Smooth muscle cell (in vitro differentiated cells): ENCODE measurements around the gene AS3MT. TPM values are rescaled to one million over a fixed set of nuclear protein-coding genes. Genes with fewer than 3 reads are reported as not detected.

ENCODE experiments used
- DNase-seq: peaks from one replicate; lab custom pipeline; 2025; ENCODE audit not compliant: unreplicated experiment; lab: John Stamatoyannopoulos, UW
- H2AFZ ChIP-seq: fragments of 200-600 bp; sonication (generic); 2 replicates; pipeline ENCODE4 v1.6.0; 2016; ENCODE audit warnings: antibody characterized with exemption, low read depth, mild to moderate bottlenecking
- H3F3A ChIP-seq: fragments of 200-600 bp; sonication (generic); 2 replicates; pipeline ENCODE4 v1.6.0; 2017; ENCODE audit warnings: antibody characterized with exemption, low read depth
- H3K27ac ChIP-seq: fragments of 200-600 bp; sonication (generic); 2 replicates; pipeline ENCODE4 v1.5.1; 2016; ENCODE audit warnings: low read depth, mild to moderate bottlenecking
- H3K27me3 ChIP-seq: fragments of 200-600 bp; sonication (generic); 2 replicates; pipeline ENCODE4 v1.6.1; 2016; ENCODE audit warnings: low read depth, mild to moderate bottlenecking
- H3K36me3 ChIP-seq: fragments of 200-600 bp; sonication (generic); 2 replicates; pipeline ENCODE4 v1.5.1; 2016; ENCODE audit warnings: low read depth
- H3K4me1 ChIP-seq: fragments of 200-600 bp; sonication (generic); 2 replicates; pipeline ENCODE4 v1.5.1; 2016; ENCODE audit warnings: low read depth
- H3K4me2 ChIP-seq: fragments of 200-600 bp; sonication (generic); 2 replicates; pipeline ENCODE4 v1.6.0; 2016; ENCODE audit warnings: mild to moderate bottlenecking
- H3K4me3 ChIP-seq: fragments of 200-600 bp; sonication (generic); 2 replicates; pipeline ENCODE4 v1.5.1; 2016; ENCODE audit warnings: mild to moderate bottlenecking
- H3K79me2 ChIP-seq: fragments of 200-600 bp; sonication (generic); 2 replicates; pipeline ENCODE4 v1.6.0; 2016; ENCODE audit warnings: low read depth, mild to moderate bottlenecking
- H3K9ac ChIP-seq: fragments of 200-600 bp; sonication (generic); 2 replicates; pipeline ENCODE4 v1.6.0; 2016; ENCODE audit warnings: low read depth
- H3K9me3 ChIP-seq: fragments of 200-600 bp; sonication (generic); replicated peaks from 2 replicates; pipeline ENCODE4 v1.5.1; 2016; ENCODE audit warnings: low read depth
- H4K20me1 ChIP-seq: fragments of 200-600 bp; sonication (generic); 2 replicates; pipeline ENCODE4 v1.6.0; 2016; ENCODE audit warnings: low read depth
- CTCF ChIP-seq: fragments of 200-600 bp; sonication (generic); IDR thresholded peaks from 2 replicates; pipeline ENCODE4 v1.5.1; 2017; ENCODE audit warnings: borderline replicate concordance, mild to moderate bottlenecking, antibody characterized with exemption; ENCODE audit not compliant: insufficient read depth, poor library complexity, severe bottlenecking
- WGBS: methylation state at CpG from one replicate; pipeline ENCODE4 v1.1.7; 2016; ENCODE audit warnings: low lambda C conversion rate; 5-methylcytosine and 5-hydroxymethylcytosine counted together
- polyA plus RNA-seq: library from polyadenylated mRNA; unstranded; fragments of >200 nt; fragmentation: Nextera tagmentation; extraction: Ambion mirVana; gene quantifications from 2 replicates; pipeline ENCODE4 v1.2.1, GENCODE V29; 2016
- total RNA-seq: library from RNA; depleted of rRNA; stranded (reverse); fragments of >200 nt; gene quantifications from 2 replicates; pipeline ENCODE4 v1.2.3, GENCODE V29; 2014

AS3MT gene
- total and polyA plus RNA-seq, 2 experiments from 2014 or later, result 1.7 to 3.7 TPM

- Histone ChIP-seq H3K4me3 (no peak overlapping the region), H3K27me3 (no peaks in the 10 kb centered on the region), H3K4me2 (no peak overlapping the region), H2AFZ (no peak overlapping the region), H3K36me3 (no peaks in the 10 kb centered on the region), H3F3A (no peaks in the 10 kb centered on the region), H3K4me1 (no peaks in the 10 kb centered on the region), H4K20me1 (no peaks in the 10 kb centered on the region), H3K79me2 (no peaks in the 10 kb centered on the region), H3K9me3 (no peaks in the 10 kb centered on the region), H3K27ac (no peak overlapping the region), H3K9ac (no peak overlapping the region)
- WGBS, result 82% methylated on average over 3 of the region's 3 CpGs
- no peak for TF ChIP-seq CTCF
- DNase-seq, result no peak
Measured at GRCh38 chr10:102941401-102941800, 72.1 kb downstream of the AS3MT start.

GRCh38 chr10:102945449-102945848 is 76.2 kb downstream of the AS3MT start:
- no peaks in the 10 kb centered on the region for H3K79me2 ChIP-seq
- no peaks in the 10 kb centered on the region for H3K27me3 ChIP-seq
- H3K36me3 ChIP-seq, result no peaks in the 10 kb centered on the region
- WGBS, result 82% methylated on average over 3 of the region's 3 CpGs
- H3K27ac ChIP-seq, result no peak overlapping the region
- no peaks in the 10 kb centered on the region for H3K9me3 ChIP-seq
- no peak for TF ChIP-seq CTCF
- DNase-seq, result no peak
- H3K4me3 ChIP-seq, result no peak overlapping the region
- no peak overlapping the region for H3K4me2 ChIP-seq
- H2AFZ ChIP-seq, result no peak overlapping the region
- H3K4me1 ChIP-seq, result no peaks in the 10 kb centered on the region
- no peak overlapping the region for H3K9ac ChIP-seq
- no peaks in the 10 kb centered on the region for H4K20me1 ChIP-seq
- H3F3A ChIP-seq, result no peaks in the 10 kb centered on the region

GRCh38 chr10:102945962-102946361 is 76.7 kb downstream of the AS3MT start:
- DNase-seq, result no peak
- H3F3A ChIP-seq, result no peaks in the 10 kb centered on the region

More at GRCh38 chr10:102945962-102946361, 76.7 kb downstream of the AS3MT start:
- no peaks in the 10 kb centered on the region for H3K79me2 ChIP-seq
- WGBS, result 70% methylated on average over 2 of the region's 2 CpGs
- H3K4me1 ChIP-seq, result no peaks in the 10 kb centered on the region
- no peaks in the 10 kb centered on the region for H4K20me1 ChIP-seq
- H3K27ac ChIP-seq, result no peak overlapping the region
- H3K9ac ChIP-seq, result no peak overlapping the region
- no peaks in the 10 kb centered on the region for H3K36me3 ChIP-seq
- no peaks in the 10 kb centered on the region for H3K27me3 ChIP-seq
- TF ChIP-seq CTCF, result no peak
- no peak overlapping the region for H3K4me3 ChIP-seq
- H2AFZ ChIP-seq, result no peak overlapping the region
- H3K9me3 ChIP-seq, result no peaks in the 10 kb centered on the region
- H3K4me2 ChIP-seq, result no peak overlapping the region
